WTC11 (cell line): ENCODE results near the gene IL17RE. TPM values are rescaled to one million over a fixed set of nuclear protein-coding genes. Genes with fewer than 3 reads are reported as not detected.
A peak's percentile ranks its signal among the peaks of the same experiment; 100 is the strongest.

Experiments
- ATAC-seq: fragments of 200-7000 bp; cut with Tn5 transposase; 2 replicates; pipeline ENCODE4 v1.10.0; 2021; ENCODE audit warnings: mild to moderate bottlenecking, moderate library complexity
- CTCF ChIA-PET: fragments of 300-600 bp; sonication (Branson Sonifier 250); formaldehyde crosslinking; loops from one replicate; lab custom pipeline; 2021; ENCODE audit warnings: antibody characterized with exemption; lab: Charles Lee
- POLR2A ChIA-PET: fragments of 350-600 bp; sonication (Branson Sonifier 250); formaldehyde crosslinking; loops from one replicate; lab custom pipeline; 2021; ENCODE audit warnings: antibody characterized with exemption; lab: Charles Lee
- DNase-seq: peaks from one replicate; pipeline ENCODE4 v3.0.0; 2021; ENCODE audit warnings: low spot score
- H3K27ac Mint-ChIP-seq: 2 replicates; pipeline ENCODE4 v1.8.0; 2021; ENCODE audit warnings: mixed read lengths
- H3K27me3 Mint-ChIP-seq: 2 replicates; pipeline ENCODE4 v1.8.0; 2021; ENCODE audit warnings: low read depth, mild to moderate bottlenecking, moderate library complexity, mixed read lengths
- H3K36me3 Mint-ChIP-seq: 2 replicates; pipeline ENCODE4 v1.8.0; 2021; ENCODE audit warnings: mixed read lengths
- H3K4me1 Mint-ChIP-seq: 2 replicates; pipeline ENCODE4 v1.8.0; 2022; ENCODE audit warnings: mixed read lengths
- H3K4me3 Mint-ChIP-seq: 2 replicates; pipeline ENCODE4 v1.8.0; 2021; ENCODE audit warnings: mild to moderate bottlenecking, moderate library complexity, mixed read lengths
- H3K9me3 Mint-ChIP-seq: 2 replicates; pipeline ENCODE4 v1.8.0; 2021; ENCODE audit warnings: mixed read lengths
- AFF4 ChIP-seq: sonication (generic); formaldehyde crosslinking; IDR thresholded peaks from 2 replicates; pipeline ENCODE4 v1.8.1; 2023; ENCODE audit warnings: mild to moderate bottlenecking, missing genetic modification reagents, borderline replicate concordance
- ARID4B ChIP-seq: sonication (generic); formaldehyde crosslinking; IDR thresholded peaks from 2 replicates; pipeline ENCODE4 v1.8.0; 2023; ENCODE audit warnings: missing genetic modification reagents, mild to moderate bottlenecking, borderline replicate concordance
- FOXP4 ChIP-seq: sonication (generic); formaldehyde crosslinking; IDR thresholded peaks from 2 replicates; pipeline ENCODE4 v1.8.0; 2022; ENCODE audit warnings: mild to moderate bottlenecking, missing genetic modification reagents
- GTF2I ChIP-seq: fragments of 250-450 bp; sonication (Bioruptor Pico); conservative IDR thresholded peaks from 2 replicates; pipeline ENCODE4 v1.4.0; 2021; ENCODE audit warnings: mild to moderate bottlenecking
- JUN ChIP-seq: sonication (generic); formaldehyde crosslinking; IDR thresholded peaks from 2 replicates; pipeline ENCODE4 v1.8.0; 2023; ENCODE audit warnings: mild to moderate bottlenecking, missing genetic modification reagents
- KAT7 ChIP-seq: sonication (generic); formaldehyde crosslinking; IDR thresholded peaks from 2 replicates; pipeline ENCODE4 v1.8.1; 2023; ENCODE audit warnings: missing genetic modification reagents, mild to moderate bottlenecking, borderline replicate concordance
- MXD4 ChIP-seq: fragments of 250-450 bp; sonication (Bioruptor Pico); IDR thresholded peaks from 2 replicates; pipeline ENCODE4 v1.8.0; 2021; ENCODE audit warnings: mild to moderate bottlenecking, moderate library complexity, borderline replicate concordance
- MYBL2 ChIP-seq: sonication (generic); formaldehyde crosslinking; IDR thresholded peaks from 2 replicates; pipeline ENCODE4 v1.8.1; 2023; ENCODE audit warnings: mild to moderate bottlenecking, moderate library complexity, missing genetic modification reagents
- NFATC4 ChIP-seq: fragments of 250-450 bp; sonication (Bioruptor Pico); IDR thresholded peaks from 2 replicates; pipeline ENCODE4 v1.9.0; 2021; ENCODE audit warnings: mild to moderate bottlenecking
- ZBTB43 ChIP-seq: sonication (generic); formaldehyde crosslinking; IDR thresholded peaks from 2 replicates; pipeline ENCODE4 v1.8.1; 2023; ENCODE audit warnings: mild to moderate bottlenecking, missing genetic modification reagents
- ZNF121 ChIP-seq: sonication (generic); formaldehyde crosslinking; IDR thresholded peaks from 2 replicates; pipeline ENCODE4 v1.8.0; 2023; ENCODE audit warnings: missing genetic modification reagents
- ZNF263 ChIP-seq: sonication (generic); formaldehyde crosslinking; IDR thresholded peaks from 2 replicates; pipeline ENCODE4 v1.8.1; 2022; ENCODE audit warnings: low read depth, mild to moderate bottlenecking, moderate library complexity, missing genetic modification reagents
- ZNF416 ChIP-seq: fragments of 250-450 bp; sonication (Bioruptor Pico); IDR thresholded peaks from 2 replicates; pipeline ENCODE4 v1.9.0; 2021; ENCODE audit warnings: mild to moderate bottlenecking, inconsistent platforms
- ZNF423 ChIP-seq: fragments of 250-450 bp; sonication (Bioruptor Pico); IDR thresholded peaks from 2 replicates; pipeline ENCODE4 v2.1.2; 2022; ENCODE audit warnings: mild to moderate bottlenecking, moderate library complexity
- ZSCAN18 ChIP-seq: fragments of 250-450 bp; sonication (Bioruptor Pico); IDR thresholded peaks from 2 replicates; pipeline ENCODE4 v2.1.2; 2022; ENCODE audit warnings: mild to moderate bottlenecking, moderate library complexity
- total RNA-seq: library from RNA; stranded (reverse); gene quantifications from 3 replicates; pipeline ENCODE4 v1.2.3, GENCODE V29; 2021

Gene IL17RE
- total RNA-seq, 1 experiment from 2014 or later: 4.2 TPM

- H3K4me1 Mint-ChIP-seq: peaks cover 28% of the 10 kb centered on the region
- H3K9me3 Mint-ChIP-seq: no peaks in the 10 kb centered on the region
- ChIA-PET CTCF (interaction anchor here (0.6 to 1.8 kb wide), 8 partner anchors 18 to 225 kb away, joined by 3 to 14 read pairs (median 3); partner anchors contain the start of genes CRELD1 and IL17RC), POLR2A (interaction anchor here (1.0 to 1.8 kb wide), 3 partner anchors 19 to 74 kb away, joined by 3 to 7 read pairs (median 3); partner anchors contain the start of genes CRELD1 and FANCD2)
- ATAC-seq: no peak
- TF ChIP-seq ZBTB43 (CRISPR knock-in tag) (no peak), GTF2I (CRISPR knock-in tag) (peak; percentile 79; the same call in 1 of the 2 replicates), KAT7 (CRISPR knock-in tag) (no peak)
- H3K27me3 Mint-ChIP-seq: peaks cover 26% of the 10 kb centered on the region
- peak overlapping the region; percentile 85 for H3K4me3 Mint-ChIP-seq
- peaks cover 3% of the 10 kb centered on the region; the same call in 1 of the 2 replicates for H3K36me3 Mint-ChIP-seq
- H3K27ac Mint-ChIP-seq: no peak overlapping the region
- no peak for DNase-seq
These were observed 48.9 kb downstream of the IL17RE start for GRCh38 chr3:9951598-9951961.

- ATAC-seq: peak; percentile 69
- ChIA-PET POLR2A (interaction anchor here (0.7 to 1.8 kb wide), 4 partner anchors 19 to 74 kb away, joined by 3 to 7 read pairs (median 4); partner anchors contain the start of genes CRELD1 and FANCD2), CTCF (interaction anchor here (0.6 to 1.8 kb wide), 6 partner anchors 19 to 36 kb away, joined by 3 to 14 read pairs (median 4); partner anchors contain the start of genes CRELD1 and IL17RC)
- peaks cover 26% of the 10 kb centered on the region for H3K27me3 Mint-ChIP-seq
- H3K9me3 Mint-ChIP-seq: no peaks in the 10 kb centered on the region
- H3K4me3 Mint-ChIP-seq: peak within 1 kb of the TSS; percentile 85
- peaks cover 30% of the 10 kb centered on the region for H3K4me1 Mint-ChIP-seq
- H3K27ac Mint-ChIP-seq: no peak within 1 kb of the TSS
- DNase-seq: peak; percentile 76
- peaks cover 3% of the 10 kb centered on the region; the same call in 1 of the 2 replicates for H3K36me3 Mint-ChIP-seq
- TF ChIP-seq ZNF263 (CRISPR knock-in tag) (peak; percentile 57; the same call in 1 of the 2 replicates), ZNF423 (CRISPR knock-in tag) (0 out of 2 replicates have a peak, but pooled peaks have one; percentile 7), JUN (CRISPR knock-in tag) (0 out of 2 replicates have a peak, but pooled peaks have one; percentile 63), ZSCAN18 (CRISPR knock-in tag) (no peak), ARID4B (peak; percentile 75; the same call in 1 of the 2 replicates), FOXP4 (CRISPR knock-in tag) (peak; percentile 41; the same call in 1 of the 2 replicates), MYBL2 (CRISPR knock-in tag) (peak; percentile 78; the same call in 1 of the 2 replicates), AFF4 (CRISPR knock-in tag) (0 out of 2 replicates have a peak, but pooled peaks have one; percentile 21), NFATC4 (CRISPR knock-in tag) (no peak), MXD4 (no peak), ZNF416 (0 out of 2 replicates have a peak, but pooled peaks have one; percentile 0), ZNF121 (CRISPR knock-in tag) (peak; percentile 55; the same call in 1 of the 2 replicates)
These were observed 49.5 kb downstream of the IL17RE start, which contains the start of gene PRRT3 for GRCh38 chr3:9951962-9952805. TSS of gene PRRT3 (minus strand) at chr3:9952408. CDS start at chr3:9950115, 2,293 bp downstream.
